HUES6 (cell line): Measurements from ENCODE around the gene PRKAB2.
"Not testable (repeated sequence)": the region's sequence is repeated elsewhere in the genome, so short reads cannot be mapped to it uniquely, and the experiment has no call there.

Experiments
- H3K27ac ChIP-seq: 2 replicates; pipeline ENCODE4 v1.7.0; 2013; ENCODE audit warnings: low read depth, mild to moderate bottlenecking, low read length, inconsistent platforms
- H3K27me3 ChIP-seq: 2 replicates; pipeline ENCODE4 v1.6.1; 2013; ENCODE audit warnings: low read length; ENCODE audit not compliant: control insufficient read depth, insufficient read depth
- H3K36me3 ChIP-seq: 2 replicates; pipeline ENCODE4 v1.6.1; 2013; ENCODE audit warnings: low read length; ENCODE audit not compliant: control insufficient read depth, insufficient read depth
- H3K4me1 ChIP-seq: 2 replicates; pipeline ENCODE4 v1.6.1; 2013; ENCODE audit warnings: low read length; ENCODE audit not compliant: control insufficient read depth, insufficient read depth
- H3K4me3 ChIP-seq: 2 replicates; pipeline ENCODE4 v1.5.1; 2013; ENCODE audit warnings: low read depth, low read length
- H3K9ac ChIP-seq: one replicate; pipeline ENCODE4 v1.6.1; 2013; ENCODE audit warnings: mild to moderate bottlenecking, low read length
- H3K9me3 ChIP-seq: 2 replicates; pipeline ENCODE4 v1.6.1; 2013; ENCODE audit warnings: low read depth, low read length; ENCODE audit not compliant: control insufficient read depth, insufficient read depth

PRKAB2 gene

DNA sequence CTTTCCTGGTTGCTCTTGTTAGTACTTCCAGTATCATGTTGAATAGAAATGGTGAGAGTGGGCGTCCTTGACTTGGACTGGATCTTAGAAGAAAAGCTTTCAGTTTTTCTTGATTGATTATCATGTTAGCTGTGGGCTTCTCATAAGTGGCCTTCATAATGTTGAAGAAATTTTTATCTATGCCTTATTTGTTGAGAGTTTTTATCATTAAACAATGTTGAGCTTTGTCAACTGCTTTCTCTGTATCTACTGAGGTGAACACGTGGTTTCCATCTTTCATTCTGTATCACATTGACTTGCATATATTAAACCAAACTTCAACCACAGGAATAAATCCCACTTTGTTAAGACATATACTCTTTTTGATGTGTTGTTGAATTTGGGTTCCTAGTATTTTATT lies 29.4 kb downstream of the PRKAB2 start:
- H3K9ac ChIP-seq, result no peak overlapping the region
- no peaks in the 10 kb centered on the region for H3K36me3 ChIP-seq
- no peaks in the 10 kb centered on the region for H3K4me1 ChIP-seq
- no peaks in the 10 kb centered on the region for H3K9me3 ChIP-seq
- no peak overlapping the region for H3K27ac ChIP-seq
- H3K27me3 ChIP-seq, result no peaks in the 10 kb centered on the region
- H3K4me3 ChIP-seq, result no peak overlapping the region

DNA sequence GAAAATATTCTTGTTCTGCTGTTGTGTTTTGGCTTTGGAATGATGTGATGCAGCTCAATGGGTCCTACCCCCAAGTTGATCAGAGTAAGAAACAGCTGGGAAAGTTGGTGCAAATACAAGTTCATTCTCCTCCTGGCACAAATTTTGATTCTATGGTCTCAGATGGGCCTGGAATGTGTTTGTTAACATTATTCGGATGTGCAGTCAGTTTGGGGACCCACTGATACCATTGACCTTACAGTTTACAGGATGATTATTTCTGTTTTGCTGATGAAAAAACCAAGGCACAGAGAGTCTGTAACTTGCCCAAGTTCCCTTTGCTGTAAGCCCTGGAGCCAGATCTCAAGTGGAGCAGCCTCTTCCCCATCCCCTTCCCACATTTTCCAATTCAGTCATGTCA lies 41.5 kb downstream of the PRKAB2 start:
- H3K9ac ChIP-seq, H3K9me3 ChIP-seq, H3K36me3 ChIP-seq, H3K27ac ChIP-seq, H3K4me3 ChIP-seq, H3K4me1 ChIP-seq, H3K27me3 ChIP-seq: not testable (repeated sequence)

GRCh38 chr1:147129116-147129873 lies 43.0 kb downstream of the PRKAB2 start:
- Histone ChIP-seq H3K4me3 (no peak overlapping the region), H3K27ac (no peak overlapping the region), H3K9ac (no peak overlapping the region), H3K36me3 (no peaks in the 10 kb centered on the region), H3K9me3 (no peaks in the 10 kb centered on the region), H3K4me1 (peaks cover 2% of the 10 kb centered on the region; the same call in 1 of the 2 replicates), H3K27me3 (no peaks in the 10 kb centered on the region)

DNA sequence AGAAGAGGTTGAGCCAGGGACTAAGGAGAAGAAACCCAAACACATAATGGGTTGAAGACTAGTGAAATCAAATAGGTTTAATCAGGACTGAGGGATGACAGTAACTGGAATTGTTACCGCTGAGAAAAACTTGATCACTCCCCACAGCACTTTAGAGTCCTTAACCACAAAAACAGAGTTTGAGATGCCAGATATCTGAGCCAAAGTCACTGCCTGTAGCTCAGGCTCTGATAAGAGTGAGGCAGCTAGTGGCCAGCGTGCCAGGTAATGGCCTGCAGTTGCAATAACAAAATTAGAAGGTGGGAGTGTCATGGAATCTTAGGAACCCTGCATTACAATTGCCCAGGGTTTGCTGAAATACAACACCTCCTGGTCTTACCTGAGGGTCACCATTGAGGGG lies 48.0 kb downstream of the PRKAB2 start:
- Histone ChIP-seq H3K9me3 (no peaks in the 10 kb centered on the region), H3K27ac (no peak overlapping the region)

GRCh38 chr1:147117109-147117508 lies 55.2 kb downstream of the PRKAB2 start:
- Histone ChIP-seq H3K4me3 (no peak overlapping the region), H3K27me3 (no peaks in the 10 kb centered on the region; the same call in 1 of the 2 replicates), H3K36me3 (no peaks in the 10 kb centered on the region), H3K9ac (no peak overlapping the region), H3K27ac (no peak overlapping the region), H3K9me3 (no peaks in the 10 kb centered on the region), H3K4me1 (no peaks in the 10 kb centered on the region)

More for the DNA sequence above, 48.0 kb downstream of the PRKAB2 start:
- no peaks in the 10 kb centered on the region for H3K27me3 ChIP-seq
- H3K9ac ChIP-seq, result no peak overlapping the region
- no peak overlapping the region for H3K4me3 ChIP-seq
- no peaks in the 10 kb centered on the region for H3K36me3 ChIP-seq
- peaks cover 6% of the 10 kb centered on the region; the same call in 1 of the 2 replicates for H3K4me1 ChIP-seq

- H3K4me3 ChIP-seq, result no peak overlapping the region
- no peaks in the 10 kb centered on the region for H3K9me3 ChIP-seq
- no peaks in the 10 kb centered on the region; the same call in 1 of the 2 replicates for H3K27me3 ChIP-seq
- H3K27ac ChIP-seq, result no peak overlapping the region
- no peaks in the 10 kb centered on the region for H3K4me1 ChIP-seq
- no peak overlapping the region for H3K9ac ChIP-seq
- no peaks in the 10 kb centered on the region for H3K36me3 ChIP-seq
Observed at GRCh38 chr1:147115496-147115895, 56.8 kb downstream of the PRKAB2 start.

DNA sequence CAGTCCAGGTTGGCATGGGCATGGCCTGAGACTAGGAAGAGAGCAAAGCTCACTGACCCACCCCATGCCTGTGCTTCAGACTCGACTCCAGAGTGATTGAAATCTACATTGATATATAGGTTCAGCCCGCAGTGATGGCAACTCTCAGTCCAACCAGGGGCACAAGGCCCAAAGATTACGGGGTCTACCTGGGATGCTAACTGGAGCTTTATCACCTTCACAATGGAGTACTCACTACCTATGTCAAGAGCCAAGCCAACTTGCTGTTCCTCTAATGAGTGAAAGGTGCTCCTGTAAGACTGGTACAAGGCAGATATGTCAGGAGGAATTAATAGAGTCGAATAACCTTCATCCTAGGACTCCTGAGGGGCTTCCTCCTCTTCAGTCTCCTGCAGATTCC lies 57.2 kb downstream of the PRKAB2 start:
- H3K36me3 ChIP-seq, H3K27me3 ChIP-seq, H3K9ac ChIP-seq, H3K4me3 ChIP-seq, H3K27ac ChIP-seq, H3K4me1 ChIP-seq, H3K9me3 ChIP-seq: not testable (repeated sequence)

- not testable (repeated sequence) for H3K4me3 ChIP-seq, H3K9ac ChIP-seq, H3K4me1 ChIP-seq, H3K27ac ChIP-seq, H3K36me3 ChIP-seq, H3K27me3 ChIP-seq, H3K9me3 ChIP-seq
Observed at GRCh38 chr1:147114353-147114752, 57.9 kb downstream of the PRKAB2 start.

GRCh38 chr1:147111381-147112130 lies 60.7 kb downstream of the PRKAB2 start:
- Histone ChIP-seq H3K36me3 (no peaks in the 10 kb centered on the region), H3K27ac (no peak overlapping the region), H3K9me3 (no peaks in the 10 kb centered on the region), H3K27me3 (no peaks in the 10 kb centered on the region), H3K9ac (no peak overlapping the region), H3K4me3 (no peak overlapping the region), H3K4me1 (no peaks in the 10 kb centered on the region; the same call in 1 of the 2 replicates)

DNA sequence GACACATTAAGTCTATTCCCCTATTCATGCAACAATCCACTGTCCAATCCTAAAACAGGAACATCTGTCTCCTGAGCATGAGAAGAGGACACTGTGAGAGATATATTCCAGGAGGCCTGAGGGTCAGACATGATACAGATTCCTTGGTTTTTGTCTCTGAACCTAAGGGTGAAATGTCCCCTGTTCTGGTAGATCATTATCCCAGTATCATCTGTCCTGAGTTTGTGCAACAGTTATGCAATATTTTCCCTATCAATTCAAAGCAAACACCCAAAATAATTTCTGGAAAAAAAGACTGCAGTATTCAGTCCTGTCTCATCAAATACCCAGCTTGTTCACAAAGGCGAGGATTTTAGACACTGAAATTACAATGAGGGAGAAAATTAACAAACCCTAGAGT lies 61.4 kb downstream of the PRKAB2 start:
- Histone ChIP-seq H3K9ac (no peak overlapping the region), H3K4me3 (no peak overlapping the region), H3K27me3 (no peaks in the 10 kb centered on the region), H3K9me3 (no peaks in the 10 kb centered on the region), H3K4me1 (no peaks in the 10 kb centered on the region; the same call in 1 of the 2 replicates), H3K36me3 (no peaks in the 10 kb centered on the region), H3K27ac (no peak overlapping the region)

GRCh38 chr1:147110434-147110833 lies 61.8 kb downstream of the PRKAB2 start:
- Histone ChIP-seq H3K4me1 (no peaks in the 10 kb centered on the region; the same call in 1 of the 2 replicates), H3K36me3 (no peaks in the 10 kb centered on the region), H3K9ac (no peak overlapping the region), H3K27me3 (no peaks in the 10 kb centered on the region), H3K9me3 (no peaks in the 10 kb centered on the region), H3K27ac (no peak overlapping the region), H3K4me3 (no peak overlapping the region)
